A673 (cell line): ENCODE data around the gene WDR26. TPM values are rescaled to one million over a fixed set of nuclear protein-coding genes. Genes with fewer than 3 reads are reported as not detected.

Experiments used
- BruUV-seq: library from RNA; stranded (reverse); fragments of 400-500 nt; replicated peaks from 2 replicates; lab custom pipeline; 2021; lab: Mats Ljungman, UMichigan
- CTCF ChIA-PET: fragments of 300-600 bp; sonication (Branson Sonifier 250); formaldehyde crosslinking; loops from one replicate; lab custom pipeline; 2022; ENCODE audit warnings: antibody characterized with exemption; lab: Charles Lee
- POLR2A ChIA-PET: fragments of 300-600 bp; sonication (Branson Sonifier 250); formaldehyde crosslinking; loops from one replicate; lab custom pipeline; 2022; ENCODE audit warnings: antibody characterized with exemption; ENCODE audit not compliant: low non-redundant PET; lab: Charles Lee
- DNase-seq: peaks from one replicate; pipeline ENCODE4 v3.0.0-alpha.2; 2015; ENCODE audit warnings: low spot score
- H3K27ac ChIP-seq: fragments of 200-600 bp; sonication (generic); 2 replicates; pipeline ENCODE4 v1.5.1; 2016; ENCODE audit warnings: mixed run types, low read depth, mild to moderate bottlenecking, mixed read lengths, antibody characterized with exemption, low read length; ENCODE audit not compliant: poor library complexity, severe bottlenecking
- H3K27me3 ChIP-seq: fragments of 200-600 bp; sonication (generic); replicated peaks from 2 replicates; pipeline ENCODE4 v1.6.1; 2017; ENCODE audit warnings: mixed run types, low read depth, mild to moderate bottlenecking, mixed read lengths, antibody characterized with exemption, low read length; ENCODE audit not compliant: insufficient read depth, poor library complexity
- H3K36me3 ChIP-seq: fragments of 200-600 bp; sonication (generic); 2 replicates; pipeline ENCODE4 v1.6.1; 2016; ENCODE audit warnings: mixed run types, mild to moderate bottlenecking, mixed read lengths, antibody characterized with exemption, low read length; ENCODE audit not compliant: insufficient read depth, poor library complexity, severe bottlenecking
- H3K4me1 ChIP-seq: fragments of 200-600 bp; sonication (generic); 2 replicates; pipeline ENCODE4 v1.6.1; 2017; ENCODE audit warnings: mixed run types, mild to moderate bottlenecking, mixed read lengths, antibody characterized with exemption, low read length; ENCODE audit not compliant: insufficient read depth, poor library complexity, severe bottlenecking
- H3K4me3 ChIP-seq: fragments of 200-600 bp; sonication (generic); 2 replicates; pipeline ENCODE4 v1.5.1; 2016; ENCODE audit warnings: low read depth, mixed run types, mild to moderate bottlenecking, mixed read lengths, low read length; ENCODE audit not compliant: poor library complexity, severe bottlenecking
- H3K9me3 ChIP-seq: fragments of 200-600 bp; sonication (generic); 2 replicates; pipeline ENCODE4 v1.6.1; 2016; ENCODE audit warnings: mixed run types, low read depth, mild to moderate bottlenecking, mixed read lengths, antibody characterized with exemption, low read length; ENCODE audit not compliant: poor library complexity, severe bottlenecking
- EZH2 ChIP-seq: fragments of 200-600 bp; sonication (generic); IDR thresholded peaks from 2 replicates; pipeline ENCODE4 v1.6.1; 2017; ENCODE audit warnings: borderline replicate concordance, low read depth, mild to moderate bottlenecking, mixed read lengths, antibody characterized with exemption, low read length; ENCODE audit not compliant: poor library complexity, severe bottlenecking
- intact Hi-C: fragments of 100-400 bp; cut with micrococcal nuclease; formaldehyde crosslinking; loops from one replicate; pipeline ENCODE4 v1.10.0; 2022; ENCODE audit not compliant: unreplicated experiment
- total RNA-seq: library from RNA; stranded (reverse); gene quantifications from 2 replicates; pipeline ENCODE4 v1.2.3, GENCODE V29; 2021
- TF ChIP-seq, protein P1 (sequence below): fragments of 300-800, 200-600 bp; sonication (generic); conservative IDR thresholded peaks from 2 replicates; pipeline ENCODE4 v1.5.1; 2017; ENCODE audit warnings: low read depth, mild to moderate bottlenecking, antibody characterized with exemption, low read length, moderate library complexity, mixed read lengths

Gene WDR26
- total RNA-seq, 1 experiment from 2014 or later, result 73.5 TPM

DNA sequence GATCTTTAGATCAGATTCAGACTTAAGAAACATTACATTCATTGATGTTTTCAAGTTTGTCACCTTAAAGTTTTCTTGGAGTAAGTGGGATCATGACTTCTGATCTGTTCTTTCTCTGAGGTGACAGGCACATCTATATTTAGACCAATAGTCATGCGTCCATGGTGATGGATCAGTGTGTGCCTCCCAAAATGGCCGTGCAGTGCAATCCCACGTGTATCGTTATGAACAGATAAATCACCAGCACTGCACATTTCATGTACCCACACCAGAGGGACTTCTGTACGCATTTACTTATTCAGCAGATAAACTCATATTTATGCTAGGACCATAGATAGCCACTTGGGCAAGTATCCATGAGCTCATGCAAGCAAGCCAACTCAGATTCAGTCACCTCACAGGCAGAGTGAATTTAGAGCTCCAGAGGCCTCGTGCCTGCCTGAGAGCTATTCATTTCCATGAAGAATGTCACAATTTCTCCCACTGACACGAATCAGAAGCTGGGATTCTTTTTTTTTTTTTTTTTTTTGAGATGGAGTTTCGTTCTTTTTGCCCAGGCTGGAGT, 13.9 kb upstream of the WDR26 start:
- Histone ChIP-seq H3K36me3 (no peaks in the 10 kb centered on the region), H3K9me3 (no peaks in the 10 kb centered on the region), H3K4me1 (peaks cover 5% of the 10 kb centered on the region), H3K27ac (no peak overlapping the region), H3K4me3 (no peak overlapping the region), H3K27me3 (no peaks in the 10 kb centered on the region)
- CTCF ChIA-PET, result no interaction called here
- DNase-seq, result no peak
- POLR2A ChIA-PET, result no interaction called here
- TF ChIP-seq, protein P1, sequence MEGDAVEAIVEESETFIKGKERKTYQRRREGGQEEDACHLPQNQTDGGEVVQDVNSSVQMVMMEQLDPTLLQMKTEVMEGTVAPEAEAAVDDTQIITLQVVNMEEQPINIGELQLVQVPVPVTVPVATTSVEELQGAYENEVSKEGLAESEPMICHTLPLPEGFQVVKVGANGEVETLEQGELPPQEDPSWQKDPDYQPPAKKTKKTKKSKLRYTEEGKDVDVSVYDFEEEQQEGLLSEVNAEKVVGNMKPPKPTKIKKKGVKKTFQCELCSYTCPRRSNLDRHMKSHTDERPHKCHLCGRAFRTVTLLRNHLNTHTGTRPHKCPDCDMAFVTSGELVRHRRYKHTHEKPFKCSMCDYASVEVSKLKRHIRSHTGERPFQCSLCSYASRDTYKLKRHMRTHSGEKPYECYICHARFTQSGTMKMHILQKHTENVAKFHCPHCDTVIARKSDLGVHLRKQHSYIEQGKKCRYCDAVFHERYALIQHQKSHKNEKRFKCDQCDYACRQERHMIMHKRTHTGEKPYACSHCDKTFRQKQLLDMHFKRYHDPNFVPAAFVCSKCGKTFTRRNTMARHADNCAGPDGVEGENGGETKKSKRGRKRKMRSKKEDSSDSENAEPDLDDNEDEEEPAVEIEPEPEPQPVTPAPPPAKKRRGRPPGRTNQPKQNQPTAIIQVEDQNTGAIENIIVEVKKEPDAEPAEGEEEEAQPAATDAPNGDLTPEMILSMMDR, result no peak
- TF ChIP-seq EZH2, result no peak
- BruUV-seq, result no TSS peak
- intact Hi-C loops, result no loop called here

- no peak for DNase-seq
- no peak overlapping the region for H3K27ac ChIP-seq
- H3K9me3 ChIP-seq, result no peaks in the 10 kb centered on the region
- no TSS peak for BruUV-seq
- peaks cover 5% of the 10 kb centered on the region for H3K4me1 ChIP-seq
- H3K27me3 ChIP-seq, result no peaks in the 10 kb centered on the region
- TF ChIP-seq EZH2, result no peak
- TF ChIP-seq, protein P1, result no peak
- intact Hi-C loops, result no loop called here
- H3K4me3 ChIP-seq, result no peak overlapping the region
- H3K36me3 ChIP-seq, result no peaks in the 10 kb centered on the region
- POLR2A ChIA-PET, result no interaction called here
- CTCF ChIA-PET, result no interaction called here
These were observed 13.4 kb upstream of the WDR26 start for GRCh38 chr1:224447971-224448370.

GRCh38 chr1:224447251-224447650, 12.7 kb upstream of the WDR26 start:
- no peaks in the 10 kb centered on the region for H3K36me3 ChIP-seq
- intact Hi-C loops, result no loop called here
- no TSS peak for BruUV-seq
- no peak overlapping the region for H3K4me3 ChIP-seq
- peak; percentile 43 for DNase-seq
- TF ChIP-seq, protein P1, result no peak
- no peak for TF ChIP-seq EZH2
- H3K4me1 ChIP-seq, result peaks cover 5% of the 10 kb centered on the region
- H3K27me3 ChIP-seq, result no peaks in the 10 kb centered on the region
- H3K27ac ChIP-seq, result no peak overlapping the region
- POLR2A ChIA-PET, result no interaction called here
- CTCF ChIA-PET, result no interaction called here
- no peaks in the 10 kb centered on the region for H3K9me3 ChIP-seq
